Measurements from ENCODE around the gene VEZT.

VEZT gene

DNA sequence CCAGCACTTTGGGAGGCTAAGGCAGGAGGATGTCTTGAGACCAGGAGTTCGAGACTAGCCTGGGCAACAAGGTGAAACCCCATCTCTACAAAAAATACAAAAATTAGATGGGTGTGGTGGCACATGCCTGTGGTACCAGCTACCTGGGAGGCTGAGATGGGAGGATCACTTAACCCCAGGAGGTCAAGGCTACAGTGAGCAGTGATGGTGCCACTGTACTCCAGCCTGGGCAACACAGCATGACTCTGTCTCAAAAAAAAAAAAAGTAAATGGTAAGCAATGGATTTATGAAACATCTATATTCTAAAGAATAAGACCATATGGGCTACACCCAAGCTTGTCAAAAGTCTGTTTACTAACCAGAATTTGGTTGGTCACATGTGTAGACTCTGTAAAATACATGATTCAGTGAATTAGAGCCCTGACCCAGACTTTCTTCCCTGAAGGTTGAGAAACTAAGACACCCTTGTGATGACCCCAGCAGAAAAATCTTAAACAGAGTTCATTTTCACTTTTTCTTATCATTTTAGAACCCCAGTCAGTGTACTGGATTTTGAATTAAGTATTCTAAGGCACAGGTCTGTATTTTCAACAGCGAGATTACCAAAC, 12.5 kb upstream of the VEZT start:
- DNase-seq (ENCODE audit: low read depth): no peak
- H3K4me3 ChIP-seq (replicated peaks; ENCODE audit: low read depth, low read length): no peak overlapping the region
- no peak for TF ChIP-seq CTCF (IDR thresholded peaks at IDR 0.05; ENCODE audit: low read length, missing control alignments)

DNA sequence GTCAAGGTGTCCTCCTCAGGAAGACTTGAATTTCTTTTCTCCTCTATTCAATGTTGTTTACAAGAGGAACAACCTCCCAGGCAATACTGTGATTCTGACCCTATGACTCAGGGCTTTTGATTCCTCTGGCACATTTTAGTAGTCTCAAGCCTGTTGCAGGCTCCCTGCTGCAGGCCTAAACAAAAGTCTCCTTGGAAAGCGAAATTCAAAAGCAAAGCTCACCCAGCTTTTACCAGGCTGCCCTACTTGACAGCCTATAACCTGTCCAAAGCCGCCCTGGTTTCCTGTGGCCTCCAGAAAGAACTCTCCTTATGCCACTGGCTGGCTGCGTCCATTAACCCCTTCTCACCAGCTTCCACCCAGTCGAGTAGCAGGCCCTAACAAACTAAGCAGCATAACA, 11.9 kb upstream of the VEZT start:
- TF ChIP-seq CTCF (IDR thresholded peaks at IDR 0.05; ENCODE audit: low read length, missing control alignments): no peak
- no peak overlapping the region for H3K4me3 ChIP-seq (replicated peaks; ENCODE audit: low read depth, low read length)
- peak; percentile 89 for DNase-seq (ENCODE audit: low read depth)

- no peak overlapping the region for H3K4me3 ChIP-seq (replicated peaks; ENCODE audit: low read depth, low read length)
- no peak for DNase-seq (ENCODE audit: low read depth)
- TF ChIP-seq CTCF (IDR thresholded peaks at IDR 0.05; ENCODE audit: low read length, missing control alignments): no peak
These were observed 10.7 kb upstream of the VEZT start for GRCh38 chr12:95206916-95207315.

DNA sequence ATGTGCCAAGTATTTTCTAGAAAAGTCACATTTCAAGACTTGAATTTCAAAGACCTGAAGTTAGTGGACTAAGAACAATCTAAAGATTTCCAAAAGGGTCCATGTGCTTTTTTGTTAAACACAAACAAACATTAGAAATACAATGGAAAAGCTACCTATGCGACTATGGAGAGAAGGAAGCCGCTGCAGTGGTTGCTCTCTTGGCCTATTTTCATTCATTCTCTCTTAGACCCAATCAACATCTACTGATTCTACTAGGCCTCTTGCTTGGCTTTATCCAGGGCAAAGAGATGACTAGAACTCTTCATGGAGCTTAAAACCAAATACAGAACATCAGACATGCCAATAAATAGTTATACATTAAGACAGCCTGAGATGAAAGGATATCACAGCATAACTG, 10.2 kb upstream of the VEZT start:
- no peak overlapping the region for H3K4me3 ChIP-seq (replicated peaks; ENCODE audit: low read depth, low read length)
- no peak for TF ChIP-seq CTCF (IDR thresholded peaks at IDR 0.05; ENCODE audit: low read length, missing control alignments)
- no peak for DNase-seq (ENCODE audit: low read depth)

DNA sequence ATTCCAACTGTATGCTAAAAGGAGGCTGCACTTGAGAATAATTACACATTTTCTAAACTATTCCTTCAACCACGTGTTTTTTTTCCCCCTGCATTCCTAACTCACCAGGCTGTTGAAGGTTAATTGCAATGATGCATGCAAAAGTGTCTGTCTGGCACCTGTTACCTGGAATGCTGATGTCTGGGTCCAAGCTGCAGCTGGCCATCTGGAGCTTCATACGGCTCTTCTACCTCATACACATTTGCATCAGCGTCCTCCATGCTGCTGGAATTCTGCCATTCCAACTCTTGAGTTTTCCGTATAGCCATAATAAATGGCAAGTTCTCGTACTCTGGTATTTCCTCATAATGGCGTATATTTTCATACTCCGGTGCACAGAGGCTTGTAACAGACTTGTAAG, 8.9 kb upstream of the VEZT start:
- no peak overlapping the region for H3K4me3 ChIP-seq (replicated peaks; ENCODE audit: low read depth, low read length)
- TF ChIP-seq CTCF (IDR thresholded peaks at IDR 0.05; ENCODE audit: low read length, missing control alignments): no peak
- no peak for DNase-seq (ENCODE audit: low read depth)

- no peak overlapping the region for H3K4me3 ChIP-seq (replicated peaks; ENCODE audit: low read depth, low read length)
- peak; percentile 49 for DNase-seq (ENCODE audit: low read depth)
- TF ChIP-seq CTCF (IDR thresholded peaks at IDR 0.05; ENCODE audit: low read length, missing control alignments): no peak
These were observed 5.0 kb upstream of the VEZT start for GRCh38 chr12:95212586-95212985.

- no peak overlapping the region for H3K4me3 ChIP-seq (replicated peaks; ENCODE audit: low read depth, low read length)
- no peak for TF ChIP-seq CTCF (IDR thresholded peaks at IDR 0.05; ENCODE audit: low read length, missing control alignments)
- no peak for DNase-seq (ENCODE audit: low read depth)
These were observed 4.5 kb upstream of the VEZT start for GRCh38 chr12:95213119-95213518.
